ENCODE data around the gene SRMS.

GRCh38 chr20:63536997-63537524 lies 10.5 kb downstream of the SRMS start, which contains the start of gene PTK6:
- TF ChIP-seq, protein P1, sequence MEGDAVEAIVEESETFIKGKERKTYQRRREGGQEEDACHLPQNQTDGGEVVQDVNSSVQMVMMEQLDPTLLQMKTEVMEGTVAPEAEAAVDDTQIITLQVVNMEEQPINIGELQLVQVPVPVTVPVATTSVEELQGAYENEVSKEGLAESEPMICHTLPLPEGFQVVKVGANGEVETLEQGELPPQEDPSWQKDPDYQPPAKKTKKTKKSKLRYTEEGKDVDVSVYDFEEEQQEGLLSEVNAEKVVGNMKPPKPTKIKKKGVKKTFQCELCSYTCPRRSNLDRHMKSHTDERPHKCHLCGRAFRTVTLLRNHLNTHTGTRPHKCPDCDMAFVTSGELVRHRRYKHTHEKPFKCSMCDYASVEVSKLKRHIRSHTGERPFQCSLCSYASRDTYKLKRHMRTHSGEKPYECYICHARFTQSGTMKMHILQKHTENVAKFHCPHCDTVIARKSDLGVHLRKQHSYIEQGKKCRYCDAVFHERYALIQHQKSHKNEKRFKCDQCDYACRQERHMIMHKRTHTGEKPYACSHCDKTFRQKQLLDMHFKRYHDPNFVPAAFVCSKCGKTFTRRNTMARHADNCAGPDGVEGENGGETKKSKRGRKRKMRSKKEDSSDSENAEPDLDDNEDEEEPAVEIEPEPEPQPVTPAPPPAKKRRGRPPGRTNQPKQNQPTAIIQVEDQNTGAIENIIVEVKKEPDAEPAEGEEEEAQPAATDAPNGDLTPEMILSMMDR (IDR thresholded peaks at IDR 0.05) = no peak
- TF ChIP-seq POLR2A (IDR thresholded peaks at IDR 0.05) (no peak), EP300 (IDR thresholded peaks at IDR 0.05) (no peak), POLR2AphosphoS5 (IDR thresholded peaks at IDR 0.05) (no peak)

Data from gastroesophageal sphincter (tissue), 3 donors.